CD4-positive, alpha-beta T cell treated with Interleukin-6 at 100 ng/mL for 8 hours (primary cell): Measurements from ENCODE around the gene WNT7B.
A peak's percentile ranks its signal among the peaks of the same experiment; 100 is the strongest.

Experiments used
- DNase-seq: peaks from one replicate; pipeline ENCODE4 v3.0.0-alpha.2; 2020; ENCODE audit warnings: mixed read lengths, low spot score

Gene WNT7B

GRCh38 chr22:45995405-45996101 is 18.6 kb upstream of the WNT7B start:
- no peak for DNase-seq

DNA sequence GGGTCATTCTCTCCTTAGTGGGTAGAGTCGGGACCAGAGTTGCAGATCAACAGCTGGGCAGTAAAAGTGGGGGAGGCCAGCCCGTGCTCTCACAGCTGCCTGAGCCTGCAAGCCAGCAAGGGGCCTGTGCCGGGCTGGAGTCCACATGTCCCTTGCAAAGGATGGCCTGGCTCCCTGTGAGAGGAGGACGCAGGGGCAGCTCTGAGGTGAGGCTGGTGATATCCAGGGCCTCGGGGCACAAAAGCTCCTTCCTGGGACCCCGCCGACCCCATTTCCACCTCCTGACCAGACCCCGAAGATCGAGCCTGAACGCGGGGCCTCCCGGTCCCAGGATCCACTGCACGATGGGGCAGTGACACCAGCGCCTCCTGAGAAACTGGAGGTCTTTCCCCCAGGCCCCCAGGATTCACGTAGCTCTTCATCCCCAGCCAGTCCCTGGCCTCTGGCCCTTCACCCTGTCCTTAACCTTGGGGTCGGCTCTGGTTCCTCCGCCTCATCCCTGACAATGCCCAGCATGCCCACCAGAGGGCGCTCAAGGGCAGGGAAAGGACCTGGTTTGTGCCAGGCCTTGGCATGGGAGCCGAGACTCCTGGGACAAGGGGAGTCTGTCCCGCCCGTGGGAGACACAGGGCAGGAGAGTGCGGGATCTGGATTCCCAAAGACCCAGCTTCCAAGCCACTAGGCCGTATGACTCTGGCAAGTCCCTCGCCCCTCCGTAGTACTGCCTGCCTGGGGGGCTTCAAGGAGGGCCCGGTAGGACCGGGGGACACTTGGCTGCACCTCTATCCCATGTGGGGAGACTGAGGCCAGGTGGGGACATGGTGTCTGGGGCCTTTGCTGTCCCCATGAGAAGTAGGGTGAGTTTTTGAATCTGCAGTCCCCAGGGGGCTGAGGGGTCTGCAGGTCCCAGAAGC is 17.8 kb upstream of the WNT7B start:
- DNase-seq = peak; percentile 69

- no peak for DNase-seq
These were observed 16.9 kb upstream of the WNT7B start for GRCh38 chr22:45993841-45994240.

- DNase-seq = no peak
These were observed 16.3 kb upstream of the WNT7B start for GRCh38 chr22:45993143-45993692.

DNA sequence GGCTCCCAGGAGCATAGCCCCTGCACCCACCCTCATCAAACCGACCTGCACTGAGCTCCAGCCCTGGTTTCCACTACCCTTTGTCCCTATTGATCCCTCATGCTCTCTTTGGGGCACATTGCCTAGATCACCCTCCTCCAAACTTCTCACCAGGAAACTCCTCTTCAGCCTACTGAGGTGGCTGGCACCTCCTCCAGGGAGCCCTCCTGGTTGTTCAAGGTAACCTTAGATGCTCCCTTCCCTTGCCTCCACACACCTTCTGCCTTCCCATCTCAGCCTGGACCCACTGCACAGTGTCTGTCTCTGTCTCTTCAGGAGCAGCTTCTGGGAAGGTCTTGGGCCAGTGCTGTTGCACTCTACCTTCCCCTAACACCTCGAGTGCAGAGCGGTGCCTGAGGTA is 15.8 kb upstream of the WNT7B start:
- DNase-seq = no peak

DNA sequence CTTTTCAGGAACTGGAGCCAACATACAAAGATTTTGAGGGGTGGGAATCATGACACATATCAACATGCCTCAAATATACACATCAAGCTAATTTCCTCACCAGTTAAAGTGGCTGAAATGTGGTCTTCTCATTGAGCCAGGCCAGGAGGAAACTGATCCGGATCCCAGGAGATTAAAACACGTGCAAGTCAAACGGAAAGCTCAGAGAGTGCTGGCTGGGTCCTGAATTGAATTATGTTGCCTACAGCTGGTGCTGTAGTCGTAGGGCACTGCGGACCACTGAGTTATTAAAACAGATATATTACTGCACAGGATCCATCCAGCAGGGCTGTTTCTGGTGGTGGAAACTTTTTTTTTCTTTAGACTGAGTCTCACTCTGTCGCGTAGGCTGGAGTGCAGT is 14.1 kb upstream of the WNT7B start:
- DNase-seq = no peak

DNA sequence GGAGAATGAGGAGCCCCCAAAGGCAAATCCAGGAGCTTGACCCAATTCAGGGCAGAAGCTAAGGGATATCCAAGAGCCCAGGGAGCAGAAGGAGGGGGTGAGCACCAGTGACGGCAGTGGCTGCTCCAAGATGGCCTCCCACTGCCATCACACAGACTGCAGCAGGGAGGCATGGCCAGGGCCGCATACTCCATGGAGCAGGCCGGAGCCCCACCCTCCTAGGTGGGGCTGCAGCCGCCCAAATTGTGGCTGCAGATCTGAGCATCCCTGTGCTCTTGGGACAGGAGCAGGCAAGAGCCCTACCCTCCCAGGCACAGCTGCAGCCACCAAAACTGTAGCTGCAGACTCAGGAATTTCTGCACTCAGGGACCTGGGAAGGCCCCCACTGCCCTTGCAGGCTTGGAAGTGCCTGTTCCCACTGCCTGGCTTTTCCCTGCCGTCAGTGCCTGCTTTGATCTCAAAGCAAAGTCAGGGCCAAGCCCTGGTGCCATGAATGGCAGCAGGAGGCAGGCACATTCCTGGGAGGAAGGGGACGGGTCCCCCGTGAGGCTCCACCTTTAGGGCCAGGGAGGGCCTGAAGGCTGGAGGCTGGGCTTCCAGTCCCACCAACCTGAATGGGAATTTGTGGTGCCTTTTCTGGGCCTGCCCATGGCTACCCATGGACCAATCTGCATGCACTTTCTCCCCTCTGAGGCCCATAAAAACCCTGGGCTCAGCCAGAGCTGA is 10.3 kb upstream of the WNT7B start:
- DNase-seq = no peak

- no peak for DNase-seq
These were observed 7.5 kb upstream of the WNT7B start for GRCh38 chr22:45984316-45984916.

GRCh38 chr22:45983797-45984196 is 6.8 kb upstream of the WNT7B start:
- DNase-seq = no peak

DNA sequence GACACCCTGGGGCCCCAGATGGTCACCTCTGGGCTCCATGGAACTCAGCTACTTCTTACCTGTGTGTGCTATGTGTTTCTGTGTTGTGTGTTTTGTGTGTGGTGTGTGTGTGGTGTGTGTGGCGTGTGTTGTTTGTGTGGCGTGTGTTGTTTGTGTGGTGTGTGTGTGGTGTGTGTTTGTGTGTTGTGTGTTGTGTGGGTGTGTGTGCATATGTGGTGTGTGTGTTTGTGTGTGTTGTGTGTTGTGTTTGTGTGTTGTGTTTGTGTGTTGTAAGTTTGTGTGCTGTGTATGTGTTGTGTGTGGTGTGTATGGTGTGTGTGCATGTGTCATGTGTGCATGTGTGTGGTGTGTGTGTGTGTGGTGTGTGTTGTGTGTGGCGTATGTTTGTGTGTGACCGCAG is 3.8 kb upstream of the WNT7B start:
- DNase-seq = no peak

GRCh38 chr22:45980268-45980570 is 3.3 kb upstream of the WNT7B start:
- no peak for DNase-seq

DNA sequence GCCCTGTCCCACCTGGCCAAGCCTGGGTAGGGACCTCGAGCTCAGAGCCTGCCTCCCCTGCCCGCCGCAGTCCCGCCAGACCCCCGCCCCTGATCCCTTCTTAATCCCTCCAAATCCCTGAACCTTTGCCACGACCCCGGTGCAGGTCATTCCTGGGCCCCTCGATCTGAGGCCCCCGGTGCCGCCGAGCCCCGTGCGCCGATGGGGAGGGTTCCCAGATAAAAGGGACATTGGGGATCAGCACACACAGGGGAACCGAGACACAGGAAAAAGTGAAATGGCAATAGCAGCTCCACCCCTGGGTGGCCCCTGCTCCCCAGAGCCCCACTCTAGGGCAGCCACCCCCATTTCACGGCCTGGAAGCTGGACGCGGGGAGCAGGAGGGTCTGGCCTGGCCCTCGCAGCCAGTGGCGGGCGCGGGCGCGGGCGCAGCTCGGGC is 1.3 kb upstream of the WNT7B start:
- no peak for DNase-seq

GRCh38 chr22:45977551-45978274 is 751 bp upstream of the WNT7B start:
- no peak for DNase-seq

DNA sequence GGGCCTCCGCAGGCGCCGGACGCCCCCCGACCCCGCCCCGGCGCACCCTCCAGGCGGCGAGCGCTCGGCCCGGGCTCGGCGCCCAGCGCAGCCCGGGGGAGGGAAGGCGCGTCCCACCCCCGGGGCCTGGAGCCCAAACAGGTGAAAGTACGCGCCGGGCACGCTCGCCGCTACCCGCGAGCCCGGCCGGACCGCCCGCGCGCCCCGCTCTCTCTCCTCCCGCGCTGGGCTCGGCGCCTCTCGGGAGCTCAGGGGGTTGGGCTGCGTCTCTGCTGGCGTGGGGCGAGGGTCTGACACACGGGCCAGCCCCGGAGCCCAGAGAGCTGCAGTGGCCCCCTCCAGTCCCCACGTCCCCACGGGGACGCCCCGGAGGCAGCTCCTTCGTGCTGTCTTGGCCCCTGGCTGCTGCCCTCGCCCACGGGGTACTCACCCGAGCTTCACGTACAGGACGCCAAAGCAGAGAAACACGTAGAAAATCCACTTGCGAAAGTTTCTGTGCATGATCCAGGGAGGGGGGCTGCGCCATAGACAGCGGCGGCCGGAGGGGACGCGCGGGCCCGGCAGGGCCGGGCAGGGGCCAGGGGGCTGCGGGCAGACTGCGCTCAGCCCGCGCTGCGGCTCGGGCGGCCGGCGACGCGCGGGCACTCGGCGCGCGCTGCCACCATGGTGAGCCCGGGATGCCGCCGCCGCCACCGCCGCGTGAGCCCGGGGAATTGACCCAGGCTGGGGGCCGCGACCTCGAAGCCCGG is 534 bp downstream of the WNT7B start:
- DNase-seq = no peak

DNA sequence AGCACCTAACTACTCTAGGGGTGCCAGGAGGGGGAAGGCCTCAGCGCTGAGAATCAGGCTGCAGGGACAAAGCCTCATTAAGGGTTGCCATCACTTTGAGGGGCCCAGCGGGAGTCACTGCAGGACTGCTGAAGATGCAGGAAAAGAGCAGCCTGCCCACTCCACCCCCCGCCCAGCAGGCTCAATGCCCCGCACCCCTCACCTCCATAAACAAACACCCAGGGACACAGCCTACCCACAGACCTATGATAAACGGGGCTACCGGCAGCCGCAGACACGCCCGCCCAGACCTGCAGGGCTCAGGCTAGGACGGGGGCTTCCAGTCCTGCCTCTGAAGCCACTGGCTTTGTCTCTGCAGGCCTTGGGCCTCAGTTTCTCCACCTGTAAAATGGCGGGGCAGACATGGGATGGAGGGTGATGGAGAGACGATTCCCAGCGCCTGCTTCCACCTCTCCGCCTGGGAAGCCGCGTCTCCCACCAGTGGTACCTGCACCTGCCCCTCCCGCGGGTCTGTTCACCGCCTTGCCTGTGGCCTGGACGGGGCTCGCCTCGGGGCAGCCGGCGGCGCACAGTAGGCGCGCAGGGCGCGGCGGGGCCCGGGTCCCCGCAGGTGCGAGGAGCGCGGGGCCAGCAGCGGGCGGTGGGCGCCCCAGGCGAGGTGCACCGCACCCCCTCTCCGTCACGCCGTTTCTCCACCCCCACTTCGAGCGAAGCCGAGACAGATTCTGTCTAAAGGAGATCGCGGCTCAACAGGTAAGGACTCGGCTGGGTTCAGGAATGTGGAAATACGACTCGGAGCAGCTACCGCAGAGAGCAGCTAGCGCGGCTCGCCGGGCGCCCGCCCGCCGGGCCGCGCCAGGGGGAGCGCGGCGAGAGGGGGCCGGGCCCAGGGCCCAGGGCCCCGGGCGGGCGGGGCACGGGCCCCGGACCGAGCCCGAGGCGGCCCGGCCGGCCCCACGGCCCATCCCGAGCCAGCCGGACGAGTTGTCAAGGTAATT is 1.5 kb downstream of the WNT7B start:
- no peak for DNase-seq

- no peak for DNase-seq
These were observed 2.5 kb downstream of the WNT7B start for GRCh38 chr22:45974498-45974897.

GRCh38 chr22:45972889-45973253 is 4.1 kb downstream of the WNT7B start:
- no peak for DNase-seq

GRCh38 chr22:45972091-45972888 is 4.7 kb downstream of the WNT7B start:
- no peak for DNase-seq
